Coronary artery (tissue), 2 donors: Measurements from ENCODE around the gene RGS11.

Source experiments
- DNase-seq: peaks from one replicate; pipeline ENCODE4 v3.0.0-alpha.2; 2017; ENCODE audit warnings: low spot score
- H3K27ac ChIP-seq, 2 donors: fragments of 200-600 bp; sonication (generic); one replicate each; pipeline ENCODE4 v1.5.1; 2016 to 2019
- H3K4me3 ChIP-seq: fragments of 200-600 bp; sonication (generic); 2 replicates; pipeline ENCODE4 v1.5.1; 2016; ENCODE audit warnings: mild to moderate bottlenecking, moderate library complexity
- CTCF ChIP-seq: fragments of 200-600 bp; sonication (generic); IDR thresholded peaks from one replicate; pipeline ENCODE4 v1.5.1; 2019; ENCODE audit warnings: antibody characterized with exemption

RGS11 gene

GRCh38 chr16:289395-289997, 13.8 kb upstream of the RGS11 start:
- TF ChIP-seq CTCF = no peak
- Histone ChIP-seq H3K4me3 (no peak overlapping the region), H3K27ac (no peak overlapping the region)
- DNase-seq = no peak

GRCh38 chr16:287981-288920, 12.5 kb upstream of the RGS11 start:
- no peak overlapping the region for H3K27ac ChIP-seq
- no peak for TF ChIP-seq CTCF
- H3K4me3 ChIP-seq = no peak overlapping the region
- no peak for DNase-seq

- no peak overlapping the region for H3K27ac ChIP-seq
- no peak overlapping the region for H3K4me3 ChIP-seq
- no peak for DNase-seq
- no peak for TF ChIP-seq CTCF
Measured at GRCh38 chr16:287298-287811, 11.6 kb upstream of the RGS11 start.

GRCh38 chr16:286491-287297, 10.9 kb upstream of the RGS11 start:
- no peak for DNase-seq
- Histone ChIP-seq H3K27ac (no peak overlapping the region), H3K4me3 (no peak overlapping the region)
- no peak for TF ChIP-seq CTCF

- no peak for DNase-seq
Measured at GRCh38 chr16:285146-286055, 9.7 kb upstream of the RGS11 start.

More at GRCh38 chr16:285146-286055, 9.7 kb upstream of the RGS11 start:
- H3K4me3 ChIP-seq = no peak overlapping the region
- TF ChIP-seq CTCF = no peak
- H3K27ac ChIP-seq = no peak overlapping the region
